IPS-NIHi7 (cell line): ENCODE measurements around the gene ELL.
A peak's percentile ranks its signal among the peaks of the same experiment; 100 is the strongest.

Experiments used
- DNase-seq: peaks from one replicate; pipeline ENCODE4 v3.0.0; 2012; ENCODE audit warnings: mixed read lengths; ENCODE audit errors: extremely low spot score

The ELL gene

DNA sequence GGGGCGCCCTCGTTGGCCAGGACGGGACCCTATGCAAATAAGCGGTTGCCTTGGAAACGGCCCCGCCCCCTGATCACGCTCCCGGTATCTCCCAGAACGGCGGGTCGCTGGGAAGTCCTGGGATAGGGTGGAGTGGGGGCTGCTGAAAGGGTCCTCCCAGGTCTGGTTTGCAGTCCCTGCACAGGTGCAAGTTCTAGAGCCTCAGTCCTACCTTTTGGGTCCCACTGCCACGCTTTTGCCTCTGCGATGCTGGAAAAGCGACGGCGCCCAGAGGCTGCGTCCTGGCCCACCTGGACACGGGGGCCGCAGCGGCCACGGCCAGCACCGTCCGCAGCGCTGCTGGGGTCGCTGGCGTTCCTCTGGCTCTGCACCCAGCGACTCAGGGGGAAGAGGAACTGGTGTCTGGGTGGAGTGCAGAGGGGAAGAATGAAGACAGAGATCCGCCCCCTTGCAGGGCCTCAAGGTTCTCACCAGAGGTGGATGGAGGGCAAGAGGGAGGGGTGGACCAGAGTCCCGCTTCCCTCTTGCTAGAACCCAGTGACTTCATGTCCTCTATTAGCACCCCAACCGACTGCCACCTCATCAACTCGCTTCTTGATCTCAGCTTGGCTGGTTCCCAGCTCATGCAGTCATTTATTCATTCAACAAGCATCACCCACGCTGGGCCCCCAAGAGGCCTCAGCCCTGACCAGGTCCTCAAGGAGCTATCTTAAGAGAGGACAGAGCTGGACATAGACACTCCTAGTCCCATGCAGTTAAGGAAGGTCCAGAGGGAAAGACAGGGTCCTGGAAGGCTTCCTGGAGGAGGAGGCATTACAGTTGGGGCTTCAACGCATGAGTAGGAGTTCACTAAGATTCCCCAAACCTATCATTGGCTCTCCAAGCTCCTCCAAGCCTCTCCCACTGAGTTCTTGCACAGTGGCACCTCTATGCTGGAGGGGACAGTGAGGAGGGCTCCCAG lies 124.3 kb downstream of the ELL start, which contains the start of gene LRRC25:
LRRC25 (minus strand) TSS at position 381 of the 961 bp plus-strand sequence. CDS start 659 bp downstream, outside the sequence.
- peak; percentile 65 for DNase-seq

DNA sequence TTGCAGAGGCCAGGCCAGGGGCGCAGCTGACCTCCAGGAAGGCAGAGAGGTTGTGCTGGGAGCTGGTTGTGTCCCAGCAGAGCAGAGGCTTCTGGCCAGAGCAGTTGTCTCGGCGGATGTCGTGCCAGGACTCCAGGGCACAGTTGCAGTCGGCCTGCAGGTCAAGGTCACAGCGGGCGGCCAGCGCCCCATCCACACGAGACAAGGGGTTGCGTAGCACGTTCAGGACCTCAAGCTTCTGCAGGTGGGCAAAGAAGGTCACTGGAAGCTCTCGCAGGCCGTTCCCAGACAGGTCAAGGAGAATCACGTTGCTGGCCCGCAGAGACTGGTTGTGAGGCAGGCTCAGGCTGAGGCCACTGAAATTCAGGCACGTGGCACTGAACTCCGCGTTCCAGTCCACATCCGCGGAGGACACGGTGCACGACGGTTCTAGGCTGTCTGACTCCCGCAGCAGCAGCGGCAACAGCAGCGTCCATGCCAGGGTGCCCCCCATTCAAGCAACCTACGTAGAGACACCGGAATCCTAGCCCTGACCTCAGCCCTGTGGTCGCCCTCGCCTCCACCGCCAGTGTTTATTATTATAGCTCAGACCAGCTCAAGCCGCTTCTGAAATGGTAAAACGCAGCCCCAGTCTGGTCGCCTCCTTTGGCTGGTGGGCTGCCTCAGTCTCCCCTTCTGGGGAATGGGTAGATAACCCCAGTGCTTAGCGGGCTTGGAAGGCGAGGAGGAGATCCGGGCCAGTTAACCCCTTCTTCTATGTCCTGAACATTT lies 125.2 kb downstream of the ELL start:
- DNase-seq: no peak

DNA sequence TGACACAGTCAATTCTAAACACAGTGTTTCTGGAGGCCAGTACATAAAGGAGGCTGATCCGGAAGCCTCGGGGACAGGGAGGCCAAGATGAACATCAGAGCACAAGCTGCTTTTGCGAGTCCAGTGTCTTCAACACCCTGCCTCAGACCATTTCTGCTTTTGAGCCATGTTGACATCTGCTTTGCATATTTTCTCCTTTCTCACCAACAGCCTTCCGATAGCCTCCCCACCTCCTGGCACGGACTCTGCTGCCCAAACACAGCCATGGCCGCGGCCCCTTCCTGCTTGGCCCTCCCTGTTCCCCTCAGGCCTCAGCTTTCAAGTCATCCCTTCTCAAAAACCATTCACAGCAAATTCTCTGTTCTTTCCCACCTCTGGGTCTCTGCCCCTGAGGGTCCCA lies 128.0 kb downstream of the ELL start:
- DNase-seq: no peak

DNA sequence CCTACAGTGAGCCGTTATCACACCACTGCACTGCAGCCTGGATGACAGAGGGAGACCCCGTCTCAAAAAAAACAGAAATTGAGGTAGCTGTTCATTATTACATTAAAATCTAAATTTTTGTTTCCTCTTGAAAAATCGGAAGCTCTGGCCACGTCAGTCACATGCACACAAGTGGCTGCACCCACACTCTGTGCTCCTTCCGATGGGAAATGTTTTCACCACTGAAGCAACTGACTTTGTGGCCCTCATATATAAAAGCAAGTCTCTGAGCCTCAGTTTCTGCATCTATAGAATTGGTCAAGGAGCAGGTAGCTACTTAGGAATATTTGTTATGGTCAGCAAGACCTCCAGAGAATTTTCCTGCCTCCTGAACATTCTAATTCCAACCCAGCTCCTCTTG lies 128.9 kb downstream of the ELL start:
- DNase-seq: no peak
